KOPT-K1 (cell line): ENCODE measurements around the gene BCAP31.
"Not testable (repeated sequence)": the region's sequence is repeated elsewhere in the genome, so short reads cannot be mapped to it uniquely, and the experiment has no call there.

Experiments
- H3K27ac ChIP-seq: fragments of 200-600 bp; sonication (generic); 2 replicates; pipeline ENCODE4 v1.5.1; 2016; ENCODE audit warnings: antibody characterized with exemption, mild to moderate bottlenecking, low read depth, low read length; ENCODE audit not compliant: poor library complexity, severe bottlenecking
- H3K36me3 ChIP-seq: fragments of 200-600 bp; sonication (generic); 2 replicates; pipeline ENCODE4 v1.5.1; 2017; ENCODE audit warnings: antibody characterized with exemption, mild to moderate bottlenecking, low read length, moderate library complexity; ENCODE audit not compliant: insufficient read depth
- H3K9me3 ChIP-seq: fragments of 200-600 bp; sonication (generic); 2 replicates; pipeline ENCODE4 v1.5.1; 2017; ENCODE audit warnings: antibody characterized with exemption, low read length, mild to moderate bottlenecking; ENCODE audit not compliant: insufficient read depth, poor library complexity, severe bottlenecking

BCAP31 gene

DNA sequence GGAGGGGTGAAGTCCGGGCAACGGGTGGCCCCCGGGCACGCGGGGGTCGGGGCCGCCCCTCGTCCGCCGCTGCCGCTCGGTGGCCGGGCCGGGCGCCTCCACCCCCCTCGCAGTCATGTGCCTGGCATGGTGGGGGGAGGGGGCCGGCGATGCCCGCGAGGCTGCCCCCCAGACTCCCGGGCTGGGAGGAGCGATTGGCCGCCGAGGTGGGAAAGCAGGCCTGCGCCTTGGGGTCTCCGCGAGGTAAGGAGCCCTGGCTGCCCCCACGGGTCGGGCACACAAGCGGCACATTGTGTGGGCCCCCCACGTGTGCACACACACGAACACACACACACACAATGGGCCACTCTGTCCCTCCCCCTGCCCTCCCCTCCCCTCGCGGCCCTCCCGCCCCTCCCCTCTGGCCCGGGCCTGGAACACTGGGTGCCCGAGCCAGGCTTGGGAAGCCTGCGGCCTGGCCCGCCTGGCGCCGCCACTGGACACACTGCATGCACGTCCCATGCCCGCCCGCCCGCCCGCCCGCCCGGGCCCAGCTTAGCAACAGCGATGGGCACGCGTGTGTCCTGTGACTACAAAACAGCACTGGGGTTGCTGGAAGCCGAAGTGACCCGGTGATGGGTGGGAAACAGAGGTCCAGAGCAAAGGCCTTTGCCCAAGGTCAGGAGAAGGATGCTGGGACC lies 35.1 kb downstream of the BCAP31 start:
- H3K27ac ChIP-seq = no peak overlapping the region
- no peaks in the 10 kb centered on the region for H3K9me3 ChIP-seq

GRCh38 chrX:153688506-153688905 lies 35.7 kb downstream of the BCAP31 start:
- Histone ChIP-seq H3K36me3 (no peaks in the 10 kb centered on the region), H3K9me3 (peaks cover 5% of the 10 kb centered on the region), H3K27ac (no peak overlapping the region)

More for the DNA sequence above, 35.1 kb downstream of the BCAP31 start:
- no peaks in the 10 kb centered on the region for H3K36me3 ChIP-seq

DNA sequence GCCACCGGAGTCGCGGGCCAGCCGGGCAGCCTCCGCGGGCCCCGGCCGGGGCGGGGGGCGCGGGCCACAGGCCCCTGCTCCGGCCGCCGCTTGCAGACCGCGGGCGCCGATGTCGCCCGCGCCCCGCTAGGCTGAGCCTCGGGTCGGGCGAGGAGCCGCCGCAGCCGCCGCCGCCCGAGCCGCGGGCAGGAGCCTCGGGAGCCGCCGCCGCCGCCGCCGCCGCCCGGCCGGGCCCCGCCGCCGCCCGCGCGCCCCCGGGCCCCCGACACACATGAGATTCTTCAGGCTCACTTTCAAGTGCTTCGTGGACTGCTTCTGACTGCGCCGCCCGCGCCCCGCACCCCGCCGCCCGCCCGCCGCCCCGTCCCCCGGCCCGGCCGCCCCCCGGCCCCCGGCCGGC lies 36.1 kb downstream of the BCAP31 start:
- Histone ChIP-seq H3K36me3 (no peaks in the 10 kb centered on the region), H3K9me3 (peaks cover 6% of the 10 kb centered on the region), H3K27ac (no peak overlapping the region)

DNA sequence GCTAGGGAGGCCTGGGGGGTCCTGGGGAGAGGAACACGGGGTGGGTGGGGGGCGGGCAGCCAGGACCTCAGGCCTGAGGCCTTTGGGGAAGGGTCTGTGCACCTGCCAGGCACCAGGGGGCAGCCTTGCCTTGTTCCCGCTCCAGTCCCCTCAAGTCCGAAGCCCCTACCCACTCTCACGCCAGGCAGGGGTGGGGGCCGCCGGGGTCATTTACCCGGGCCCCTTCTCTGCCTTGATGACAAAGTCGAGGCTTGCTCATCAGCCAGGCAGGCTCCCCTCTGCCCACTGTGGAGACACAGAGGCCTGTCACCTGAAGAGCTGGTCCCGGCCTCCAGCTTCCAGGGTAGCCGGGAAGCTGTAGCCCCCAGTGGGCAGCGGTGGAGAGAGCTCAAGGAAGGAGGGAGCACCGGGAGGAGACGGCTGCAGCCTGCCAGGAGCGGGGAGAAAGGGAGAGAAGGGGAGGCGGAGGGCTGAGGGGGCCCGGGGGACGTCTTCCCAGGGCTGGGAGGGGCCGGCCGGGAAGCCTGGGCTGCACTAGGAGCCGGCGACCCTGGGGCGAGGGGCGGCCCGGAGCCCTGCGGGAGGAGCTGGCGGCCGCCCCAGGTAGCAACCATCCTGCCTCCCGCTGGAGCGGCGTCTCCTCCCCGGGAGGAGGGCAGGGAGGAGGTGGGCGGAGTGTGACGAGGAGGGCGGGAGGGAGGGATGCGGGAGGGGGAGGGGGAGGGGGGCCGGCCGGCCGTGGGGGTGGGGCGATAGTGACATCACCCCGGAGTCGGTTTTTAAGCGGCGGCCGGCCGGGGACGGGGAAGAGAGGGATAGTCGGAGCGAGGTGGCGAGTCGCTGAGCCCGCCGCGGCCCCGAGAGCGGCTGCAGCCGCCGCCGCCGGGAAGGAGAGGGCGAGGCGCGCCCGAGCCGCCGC lies 36.8 kb downstream of the BCAP31 start, which contains the start of gene SLC6A8:
Gene SLC6A8 (plus strand): TSS at position 806 of the 919 bp plus-strand sequence. CDS start 649 bp downstream, outside the sequence.
- Histone ChIP-seq H3K36me3 (no peaks in the 10 kb centered on the region), H3K27ac (no peak within 1 kb of the TSS), H3K9me3 (peaks cover 6% of the 10 kb centered on the region)

DNA sequence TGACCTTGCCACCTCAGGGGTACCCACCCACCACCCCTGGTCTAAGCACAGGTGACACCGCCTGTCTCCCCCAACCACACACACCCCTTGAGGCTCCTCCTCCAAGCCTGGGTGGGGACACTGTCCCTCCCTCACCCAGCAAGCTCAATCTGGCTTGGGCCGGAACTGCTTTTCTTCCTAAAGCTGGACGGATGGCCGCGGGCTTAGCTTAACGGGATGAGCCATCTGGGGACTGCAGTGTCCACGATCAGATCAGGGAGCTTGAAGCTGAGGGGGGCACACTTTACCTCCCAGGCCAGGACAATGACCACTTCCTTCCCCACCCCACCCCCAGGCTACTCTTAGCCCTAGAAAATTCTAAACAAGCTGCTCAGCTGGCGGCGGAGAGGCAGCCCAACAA lies 37.5 kb downstream of the BCAP31 start:
- Histone ChIP-seq H3K9me3 (peaks cover 6% of the 10 kb centered on the region), H3K27ac (no peak overlapping the region), H3K36me3 (no peaks in the 10 kb centered on the region)

DNA sequence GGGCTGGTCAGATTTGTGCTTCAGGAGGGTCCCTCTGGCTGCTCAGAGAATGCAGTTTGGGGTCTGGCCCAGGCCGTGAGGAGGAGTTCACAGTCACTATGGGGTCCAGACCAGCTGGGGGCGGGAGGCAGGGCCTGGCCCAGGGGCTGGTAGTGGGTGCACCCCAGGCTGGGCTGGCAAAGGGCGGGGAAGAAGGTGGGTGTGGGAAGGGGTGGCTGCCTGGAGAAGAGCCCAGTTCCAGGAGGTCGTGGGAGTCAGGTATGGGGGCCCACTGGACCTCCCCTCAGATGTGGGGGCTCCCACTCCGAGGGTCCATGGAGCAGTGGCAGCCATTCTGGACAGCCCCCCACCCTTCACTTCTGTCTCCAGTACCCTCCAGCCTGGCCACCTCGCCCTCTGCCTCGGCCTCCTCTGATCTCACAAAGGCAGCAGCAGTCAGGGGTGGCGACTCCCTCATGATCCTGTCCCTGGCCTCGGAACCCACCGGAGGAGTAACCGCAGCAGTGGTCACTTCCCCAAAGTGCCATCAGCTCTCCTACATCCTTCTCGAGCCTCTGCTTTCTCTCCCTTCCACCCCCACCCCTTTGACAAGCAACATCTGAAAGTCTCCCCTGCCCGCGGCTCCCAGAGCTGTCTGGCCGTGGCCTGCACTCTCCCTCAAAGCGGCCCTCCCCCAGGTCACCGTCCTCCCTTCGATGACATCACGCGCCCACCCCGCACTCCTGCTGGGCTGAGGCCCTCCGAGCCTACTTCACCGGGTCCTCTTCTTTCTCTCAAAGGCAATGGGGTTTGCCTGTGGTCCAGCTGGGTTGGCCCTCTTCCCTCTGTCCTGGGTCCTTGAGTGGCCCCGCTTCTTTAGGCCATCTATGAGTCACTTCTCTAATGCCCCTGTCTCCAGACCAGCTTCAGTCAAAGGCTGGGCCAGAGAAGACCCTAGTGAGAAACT lies 38.2 kb downstream of the BCAP31 start:
- H3K27ac ChIP-seq = no peak overlapping the region
- H3K9me3 ChIP-seq = peaks cover 6% of the 10 kb centered on the region
- no peaks in the 10 kb centered on the region for H3K36me3 ChIP-seq

DNA sequence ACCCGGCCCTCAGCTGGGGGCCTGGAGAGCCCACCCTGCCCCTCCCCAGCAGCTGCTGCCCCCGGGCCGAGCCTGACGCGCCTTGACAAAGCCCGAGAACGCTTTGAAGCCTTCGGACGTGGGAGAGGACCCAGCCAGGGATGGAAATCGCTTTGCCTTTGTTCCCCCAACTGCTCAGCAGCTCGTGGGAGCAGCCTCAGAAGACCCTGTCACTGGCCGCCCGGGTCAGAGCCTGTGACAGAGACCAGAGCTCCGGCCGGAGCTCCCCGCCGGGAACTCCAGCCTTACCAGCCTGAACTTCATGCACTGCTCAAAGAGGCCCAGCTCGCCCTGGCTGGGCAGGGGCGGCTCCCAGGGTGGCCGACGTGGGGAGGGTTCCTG lies 39.0 kb downstream of the BCAP31 start:
- H3K9me3 ChIP-seq = peaks cover 6% of the 10 kb centered on the region

DNA sequence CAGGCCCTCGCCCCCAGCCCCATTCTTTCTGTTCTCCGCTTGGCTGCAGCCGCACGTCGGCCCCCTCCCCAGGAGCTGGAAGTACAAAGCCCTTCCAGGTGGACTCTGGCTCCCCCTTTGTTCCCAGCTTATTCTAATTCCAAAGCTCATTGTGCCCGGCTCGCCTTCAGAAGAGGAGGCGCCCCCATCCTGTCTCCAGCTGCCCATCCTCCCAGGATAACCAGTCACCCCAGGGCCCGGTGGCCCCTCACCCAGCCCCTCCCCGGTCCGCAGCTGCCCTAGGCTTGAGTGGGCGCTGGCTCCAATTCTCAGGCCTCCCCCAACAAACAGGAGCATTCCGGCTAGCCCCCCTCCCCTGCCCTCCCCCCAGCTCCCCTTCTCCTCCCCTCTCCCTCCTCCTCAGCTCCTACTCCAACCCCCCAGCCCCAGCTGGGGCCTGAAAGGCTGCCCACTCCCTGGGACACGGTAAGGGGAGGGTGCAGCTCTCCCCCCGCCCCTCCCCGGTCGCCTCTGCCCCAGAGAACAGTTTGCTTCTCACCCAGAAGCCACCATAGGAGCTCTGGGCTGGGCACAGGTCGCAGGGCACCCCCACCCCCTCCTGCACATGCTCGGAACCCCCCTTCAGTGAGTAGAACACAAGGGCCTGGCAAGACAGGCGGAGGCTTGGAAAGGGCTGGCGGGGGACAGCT lies 39.6 kb downstream of the BCAP31 start:
- Histone ChIP-seq H3K27ac (no peak overlapping the region), H3K9me3 (peaks cover 6% of the 10 kb centered on the region), H3K36me3 (no peaks in the 10 kb centered on the region)

More for the DNA sequence above, 39.0 kb downstream of the BCAP31 start:
- H3K27ac ChIP-seq = no peak overlapping the region
- no peaks in the 10 kb centered on the region for H3K36me3 ChIP-seq

DNA sequence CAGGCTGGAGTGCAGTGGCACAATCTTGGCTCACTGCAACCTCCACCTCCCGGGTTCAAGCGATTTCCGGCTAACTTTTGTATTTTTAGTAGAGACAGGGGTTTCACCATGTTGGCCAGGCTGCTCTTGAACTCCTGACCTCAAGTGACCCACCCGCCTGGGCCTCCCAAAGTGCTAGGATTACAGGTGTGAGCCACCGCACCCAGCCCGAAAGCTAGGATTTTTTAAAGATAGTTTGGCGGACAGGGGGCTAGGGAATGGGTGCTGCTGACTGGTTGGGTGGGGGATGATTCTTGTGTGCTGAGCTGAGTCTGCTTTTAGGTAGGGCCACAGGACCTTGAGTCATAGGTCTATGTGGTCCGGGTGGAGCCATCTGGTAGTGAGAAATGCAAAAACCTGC lies 40.7 kb downstream of the BCAP31 start:
- H3K36me3 ChIP-seq, H3K27ac ChIP-seq, H3K9me3 ChIP-seq: not testable (repeated sequence)

DNA sequence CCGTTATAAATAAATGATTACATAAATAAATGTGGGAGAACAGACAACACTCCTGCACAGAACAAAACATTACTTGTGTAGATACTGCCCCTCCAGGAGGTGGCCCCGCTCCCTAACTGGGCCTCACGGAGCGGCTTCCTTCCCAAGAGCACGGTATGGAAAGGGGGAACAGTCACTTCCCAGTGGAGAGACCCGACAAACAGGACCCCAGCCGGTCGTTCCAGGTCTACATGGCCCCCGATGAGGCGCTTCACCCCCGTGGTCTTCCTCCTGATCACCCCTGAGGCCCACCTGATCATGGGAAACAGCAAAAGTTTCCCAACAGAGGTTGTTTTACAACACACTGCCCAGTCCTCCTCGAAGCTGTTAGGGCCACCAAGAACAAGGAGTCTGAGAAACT lies 43.0 kb downstream of the BCAP31 start:
- Histone ChIP-seq H3K36me3 (no peaks in the 10 kb centered on the region), H3K9me3 (peaks cover 6% of the 10 kb centered on the region), H3K27ac (no peak overlapping the region)

DNA sequence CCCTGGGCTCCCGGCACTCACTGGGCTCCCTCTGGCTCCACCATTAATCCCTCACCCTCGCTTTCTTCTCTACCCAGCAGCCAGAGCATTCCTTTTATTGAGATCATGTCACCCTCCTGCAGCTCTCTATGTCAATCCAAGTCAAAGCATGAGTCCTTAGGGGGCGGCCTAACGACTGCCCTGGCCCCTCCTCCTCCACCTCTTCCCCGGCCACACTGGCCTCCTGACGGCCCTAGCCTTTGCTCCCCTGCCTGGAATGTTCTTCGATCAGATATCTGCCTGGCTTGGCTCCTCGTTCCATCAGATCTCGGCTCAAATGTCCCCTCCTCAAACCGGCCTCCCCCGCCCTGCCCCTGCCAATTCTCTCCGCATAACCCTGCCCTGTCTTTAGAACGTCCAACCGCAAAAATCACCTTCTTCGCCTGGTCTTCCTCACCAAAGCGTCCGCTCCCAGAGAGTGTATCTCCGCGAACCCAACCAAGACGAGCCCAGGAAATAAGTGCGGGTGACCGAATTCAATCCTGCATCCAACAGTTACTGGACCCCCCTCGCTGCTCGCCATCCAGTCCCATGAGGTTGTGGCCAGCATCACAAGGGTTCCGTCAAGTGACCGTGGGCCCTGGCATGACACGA lies 49.9 kb downstream of the BCAP31 start:
- no peaks in the 10 kb centered on the region for H3K36me3 ChIP-seq
- H3K9me3 ChIP-seq = no peaks in the 10 kb centered on the region
- H3K27ac ChIP-seq = no peak overlapping the region

DNA sequence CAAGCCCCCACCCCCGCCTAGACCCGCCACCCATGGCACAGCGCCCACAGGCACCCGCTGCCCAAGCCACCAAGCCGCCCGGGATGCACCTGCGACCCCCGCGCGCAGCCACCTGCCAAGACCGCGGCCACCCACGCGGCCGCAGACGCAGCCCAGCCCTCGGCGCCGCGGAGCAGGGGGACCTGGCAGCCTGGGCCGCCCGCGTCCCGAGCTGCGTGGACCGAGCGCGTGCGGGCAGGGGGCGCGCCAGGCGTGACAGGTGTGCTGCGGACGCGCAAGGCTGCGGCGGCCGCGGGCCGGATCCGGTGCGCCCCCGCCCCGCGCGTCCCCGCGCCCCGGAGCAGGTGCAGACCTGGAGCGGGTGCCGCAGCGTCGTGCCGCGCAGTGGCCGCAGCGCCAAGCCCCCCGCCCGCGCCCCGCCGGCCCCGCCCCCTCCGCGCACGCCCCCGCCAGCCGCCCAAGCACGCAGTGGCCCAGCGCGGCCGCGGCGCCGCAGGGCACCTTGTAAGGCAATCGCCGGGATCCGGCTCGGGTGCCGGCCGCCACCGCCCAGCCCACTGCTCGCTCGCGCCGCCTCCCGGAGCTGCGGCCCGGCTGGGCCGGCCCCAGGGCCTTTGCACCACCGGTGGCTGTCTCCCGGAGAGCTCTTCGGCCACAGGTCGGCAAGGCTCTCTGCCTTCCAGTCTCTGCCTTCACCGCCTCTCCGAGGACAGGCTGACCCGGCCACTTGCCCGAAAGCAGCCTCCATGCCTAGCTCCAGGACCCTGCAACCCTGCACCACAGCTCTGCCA lies 50.6 kb downstream of the BCAP31 start, which contains the start of gene PNCK:
Gene PNCK (minus strand): TSS at position 386 of the 791 bp plus-strand sequence. CDS start 737 bp downstream, outside the sequence.
- no peaks in the 10 kb centered on the region for H3K36me3 ChIP-seq
- H3K27ac ChIP-seq = no peak within 1 kb of the TSS
- H3K9me3 ChIP-seq = no peaks in the 10 kb centered on the region
